ENCODE results near the gene POLR3A. TPM values are rescaled to one million over a fixed set of nuclear protein-coding genes. Genes with fewer than 3 reads are reported as not detected.
A peak's percentile ranks its signal among the peaks of the same experiment; 100 is the strongest.

Gene POLR3A
- total and polyA plus RNA-seq, 2 experiments from 2014 or later: 16.8 to 19.5 TPM

DNA sequence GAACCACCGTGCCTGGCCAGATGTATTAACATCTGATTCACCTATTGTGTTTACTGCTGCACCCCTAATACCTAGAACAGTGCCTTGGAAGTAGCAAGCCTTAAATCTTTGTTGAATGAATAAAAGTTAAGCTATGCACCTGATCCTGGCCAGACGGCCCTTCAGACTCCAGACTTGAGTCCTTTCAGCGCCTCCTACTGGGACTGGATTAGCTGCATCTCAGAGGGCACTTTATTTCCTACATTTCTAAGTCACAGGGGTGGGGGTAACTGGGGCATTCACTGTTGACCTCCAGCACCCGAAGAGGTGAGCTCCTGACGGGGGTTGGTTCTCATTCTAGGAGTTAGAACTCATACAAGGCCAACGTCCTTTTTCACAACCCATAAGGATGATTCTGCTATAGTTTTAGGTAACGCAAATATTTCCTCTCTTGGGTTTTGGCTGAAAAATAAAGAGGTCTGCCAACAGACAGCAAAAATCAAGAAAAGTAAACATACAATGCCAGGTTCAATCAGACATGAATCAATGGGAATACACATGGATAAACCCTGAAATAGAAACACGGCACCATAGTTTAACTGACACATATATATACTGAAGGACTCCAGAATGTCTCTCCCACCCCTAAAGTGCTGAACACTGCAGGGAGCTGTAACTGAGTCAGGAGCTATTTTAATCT lies 54.8 kb downstream of the POLR3A start:
- H3K4me3 ChIP-seq: no peak overlapping the region
- H3K27me3 ChIP-seq: no peaks in the 10 kb centered on the region
- peak; percentile 55 to 67 for DNase-seq (ENCODE audit: low read depth in 1 of 2, low spot score in 1 of 2)
- H3K27ac ChIP-seq: peak overlapping the region; percentile 4
- TF ChIP-seq, protein P1, sequence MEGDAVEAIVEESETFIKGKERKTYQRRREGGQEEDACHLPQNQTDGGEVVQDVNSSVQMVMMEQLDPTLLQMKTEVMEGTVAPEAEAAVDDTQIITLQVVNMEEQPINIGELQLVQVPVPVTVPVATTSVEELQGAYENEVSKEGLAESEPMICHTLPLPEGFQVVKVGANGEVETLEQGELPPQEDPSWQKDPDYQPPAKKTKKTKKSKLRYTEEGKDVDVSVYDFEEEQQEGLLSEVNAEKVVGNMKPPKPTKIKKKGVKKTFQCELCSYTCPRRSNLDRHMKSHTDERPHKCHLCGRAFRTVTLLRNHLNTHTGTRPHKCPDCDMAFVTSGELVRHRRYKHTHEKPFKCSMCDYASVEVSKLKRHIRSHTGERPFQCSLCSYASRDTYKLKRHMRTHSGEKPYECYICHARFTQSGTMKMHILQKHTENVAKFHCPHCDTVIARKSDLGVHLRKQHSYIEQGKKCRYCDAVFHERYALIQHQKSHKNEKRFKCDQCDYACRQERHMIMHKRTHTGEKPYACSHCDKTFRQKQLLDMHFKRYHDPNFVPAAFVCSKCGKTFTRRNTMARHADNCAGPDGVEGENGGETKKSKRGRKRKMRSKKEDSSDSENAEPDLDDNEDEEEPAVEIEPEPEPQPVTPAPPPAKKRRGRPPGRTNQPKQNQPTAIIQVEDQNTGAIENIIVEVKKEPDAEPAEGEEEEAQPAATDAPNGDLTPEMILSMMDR (IDR thresholded peaks at IDR 0.05; ENCODE audit: low read depth, low read length): peak; percentile 49
- H3K4me1 ChIP-seq (ENCODE audit: low read depth): peaks cover 11% of the 10 kb centered on the region
- H3K9me3 ChIP-seq (ENCODE audit: low read depth): no peaks in the 10 kb centered on the region
- peaks cover 5% of the 10 kb centered on the region for H3K36me3 ChIP-seq

DNA sequence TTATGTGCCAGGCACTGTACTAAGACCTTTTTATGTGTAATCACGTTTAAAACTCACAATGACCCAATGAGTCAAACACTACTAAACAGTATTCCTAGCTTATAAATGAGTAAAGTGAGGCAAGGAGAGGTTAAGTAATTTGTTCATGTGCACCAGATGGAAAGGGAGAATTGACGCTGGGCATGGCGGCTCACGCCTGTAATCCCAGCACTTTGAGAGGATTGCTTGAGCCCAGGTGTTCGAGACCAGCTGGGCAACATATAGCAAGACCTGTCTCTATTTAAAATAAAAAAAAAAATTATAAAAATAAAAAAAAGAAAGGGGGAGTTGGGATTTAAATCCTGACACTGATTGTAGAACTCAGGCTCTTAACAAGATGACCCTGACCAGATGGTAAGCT lies 56.0 kb downstream of the POLR3A start:
- Histone ChIP-seq H3K4me3 (no peak overlapping the region), H3K27ac (peak overlapping the region; percentile 30), H3K4me1 (ENCODE audit: low read depth) (peaks cover 11% of the 10 kb centered on the region), H3K36me3 (peaks cover 3% of the 10 kb centered on the region), H3K27me3 (no peaks in the 10 kb centered on the region), H3K9me3 (ENCODE audit: low read depth) (no peaks in the 10 kb centered on the region)
- no peak for DNase-seq (ENCODE audit: low read depth in 1 of 2, low spot score in 1 of 2)
- TF ChIP-seq, protein P1 (IDR thresholded peaks at IDR 0.05; ENCODE audit: low read depth, low read length): no peak

DNA sequence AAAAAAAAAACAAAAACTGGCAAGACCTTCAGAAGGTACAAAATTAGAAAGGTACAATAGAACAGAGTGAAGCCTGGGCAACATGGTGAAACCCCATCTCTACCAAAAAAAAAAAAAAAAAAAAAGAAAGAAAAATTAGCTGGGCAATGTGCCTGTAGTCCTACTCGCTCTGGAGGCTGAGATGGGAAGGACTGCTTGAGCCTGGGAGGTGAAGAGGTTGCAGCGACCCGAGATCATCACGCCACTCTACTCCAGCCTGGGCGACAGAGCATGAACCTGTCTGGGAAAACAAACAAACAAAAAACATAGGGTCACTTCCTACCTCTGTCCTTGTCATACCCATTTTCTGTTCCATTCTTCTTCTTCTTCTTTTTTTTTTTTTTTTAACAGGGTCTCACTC lies 57.2 kb downstream of the POLR3A start:
- no peaks in the 10 kb centered on the region for H3K27me3 ChIP-seq
- TF ChIP-seq, protein P1 (IDR thresholded peaks at IDR 0.05; ENCODE audit: low read depth, low read length): no peak
- no peak for DNase-seq (ENCODE audit: low read depth in 1 of 2, low spot score in 1 of 2)
- no peaks in the 10 kb centered on the region for H3K9me3 ChIP-seq (ENCODE audit: low read depth)
- peaks cover 3% of the 10 kb centered on the region for H3K36me3 ChIP-seq
- peaks cover 16% of the 10 kb centered on the region for H3K4me1 ChIP-seq (ENCODE audit: low read depth)
- H3K27ac ChIP-seq: peak overlapping the region; percentile 98
- H3K4me3 ChIP-seq: no peak overlapping the region

- TF ChIP-seq, protein P1 (IDR thresholded peaks at IDR 0.05; ENCODE audit: low read depth, low read length): no peak
- no peak overlapping the region for H3K4me3 ChIP-seq
- peaks cover 16% of the 10 kb centered on the region for H3K4me1 ChIP-seq (ENCODE audit: low read depth)
- peak overlapping the region; percentile 98 for H3K27ac ChIP-seq
- DNase-seq (ENCODE audit: low read depth in 1 of 2, low spot score in 1 of 2): no peak
- H3K9me3 ChIP-seq (ENCODE audit: low read depth): no peaks in the 10 kb centered on the region
- peaks cover 2% of the 10 kb centered on the region for H3K36me3 ChIP-seq
- H3K27me3 ChIP-seq: no peaks in the 10 kb centered on the region
Measured at GRCh38 chr10:77971804-77972144, 57.5 kb downstream of the POLR3A start.

DNA sequence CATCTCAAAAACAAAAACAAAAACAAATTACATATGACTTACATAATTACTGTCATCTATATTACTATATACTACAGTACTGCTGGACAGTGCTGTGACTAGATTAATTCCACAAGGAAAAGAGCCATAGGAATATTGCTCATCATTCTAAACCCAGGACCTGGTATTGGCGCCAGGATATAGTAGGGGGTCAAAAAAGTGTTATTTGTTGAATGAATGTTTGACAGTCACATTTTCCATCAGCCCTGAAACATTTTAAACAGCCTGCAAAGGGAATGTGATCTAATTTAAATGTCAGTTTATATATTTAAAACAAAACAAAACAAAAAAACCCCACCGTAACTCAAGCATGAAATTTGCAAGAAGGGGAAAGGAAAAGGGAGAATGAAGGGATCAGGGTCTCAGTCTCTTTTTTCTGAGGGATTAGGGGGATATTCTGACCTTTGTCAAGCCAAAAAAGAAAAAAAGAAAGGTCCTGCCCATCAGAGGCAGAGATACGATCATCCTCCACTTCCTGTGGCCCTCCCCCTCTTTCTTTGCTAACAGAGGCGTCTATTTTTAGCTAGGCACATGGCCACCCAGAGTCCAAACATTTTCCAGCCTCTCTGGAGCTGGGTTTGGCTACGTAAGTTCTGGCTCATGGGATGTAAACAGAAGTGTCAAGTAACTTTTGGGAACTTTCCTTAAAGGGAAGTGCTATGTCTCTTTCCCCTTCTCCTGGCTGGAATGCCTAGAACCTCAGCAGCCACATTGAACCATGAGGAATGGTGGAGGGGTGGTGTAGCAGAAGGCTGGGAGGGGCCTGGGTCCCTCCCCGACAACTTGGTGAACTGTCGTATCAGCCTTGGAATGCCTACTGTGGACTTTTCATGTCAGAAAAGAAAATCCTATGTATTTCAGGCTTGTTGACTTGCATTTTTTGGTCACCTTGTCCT lies 58.2 kb downstream of the POLR3A start:
- Histone ChIP-seq H3K4me3 (no peak overlapping the region), H3K4me1 (ENCODE audit: low read depth) (peaks cover 16% of the 10 kb centered on the region), H3K27me3 (no peaks in the 10 kb centered on the region), H3K36me3 (no peaks in the 10 kb centered on the region), H3K9me3 (ENCODE audit: low read depth) (no peaks in the 10 kb centered on the region), H3K27ac (peak overlapping the region; percentile 98)
- DNase-seq (ENCODE audit: low read depth in 1 of 2, low spot score in 1 of 2): peak; percentile 88 to 94
- TF ChIP-seq, protein P1 (IDR thresholded peaks at IDR 0.05; ENCODE audit: low read depth, low read length): no peak

Measured in cardiac muscle cell (in vitro differentiated cells and primary cell).